ENCODE data around the gene FAM227B. TPM values are rescaled to one million over a fixed set of nuclear protein-coding genes. Genes with fewer than 3 reads are reported as not detected.

FAM227B gene, protein sequence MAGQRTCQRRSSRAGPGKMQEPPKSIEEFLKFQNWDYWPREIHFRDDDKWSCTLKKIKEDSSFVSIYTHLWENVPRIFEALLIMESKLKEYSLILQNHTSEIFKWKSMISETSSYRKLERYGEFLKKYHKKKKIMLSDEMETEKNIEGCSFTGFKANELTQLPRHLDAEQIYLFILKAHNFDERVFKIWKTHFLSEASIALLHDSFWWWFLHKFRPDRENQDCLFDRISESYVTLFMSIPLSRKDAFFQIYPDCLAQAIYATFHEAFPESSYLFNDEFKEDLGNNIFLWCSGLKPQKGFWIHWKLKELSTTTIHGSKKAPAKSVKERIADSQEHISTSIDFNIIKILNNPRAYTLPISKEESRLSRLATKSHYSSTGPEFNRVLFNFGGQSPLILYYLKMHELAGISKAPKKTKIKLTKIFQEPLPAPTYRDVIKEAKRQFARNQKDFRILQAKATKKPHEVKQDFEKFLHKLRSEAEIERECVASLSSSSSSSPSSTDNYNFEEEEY
- total RNA-seq: 3.8 and 5.8 TPM in 2 replicates

DNA sequence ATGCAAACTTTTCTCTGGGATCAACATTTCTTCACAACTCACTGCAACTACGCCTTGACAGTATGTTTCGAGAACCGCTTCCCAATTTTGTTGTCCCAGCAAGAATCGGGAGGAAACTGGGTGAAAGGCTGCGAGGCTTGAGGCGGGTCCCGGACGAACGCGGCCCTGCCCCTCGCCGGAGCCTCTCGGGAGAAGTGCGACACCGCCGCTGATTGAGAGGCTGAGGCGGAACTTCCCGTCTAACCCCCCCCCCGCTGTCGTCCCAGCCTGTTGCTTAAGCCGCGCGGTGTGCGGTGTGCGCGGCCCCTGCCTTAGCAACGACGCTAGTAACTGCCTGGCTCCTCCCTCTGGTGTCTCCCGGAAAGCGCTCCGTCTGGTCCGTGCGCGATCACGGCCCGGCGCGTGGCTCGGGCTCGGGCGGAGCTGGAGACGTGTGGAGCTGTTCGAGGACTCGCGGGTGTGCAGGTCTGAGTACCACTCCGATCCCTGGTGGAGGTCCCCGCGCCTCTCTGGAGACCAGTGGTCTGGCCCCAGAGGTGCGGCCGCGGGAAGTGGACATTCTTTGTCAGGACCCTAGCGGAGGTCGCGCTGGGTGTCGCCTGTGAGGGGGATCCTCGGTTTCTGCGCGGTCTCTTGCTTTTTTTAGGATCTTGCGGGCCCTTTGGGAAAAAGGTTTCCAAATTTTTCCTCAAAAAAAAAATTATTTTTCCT is at the start of gene FAM227B, which contains the start of gene DTWD1:
Gene FAM227B, minus strand, starts transcription at position 161 of the 711 bp plus-strand sequence. CDS start 5,647 bp downstream, outside the sequence.
Gene DTWD1, plus strand, starts transcription at position 391 of the 711 bp plus-strand sequence. CDS start 4,120 bp downstream, outside the sequence.

DNA sequence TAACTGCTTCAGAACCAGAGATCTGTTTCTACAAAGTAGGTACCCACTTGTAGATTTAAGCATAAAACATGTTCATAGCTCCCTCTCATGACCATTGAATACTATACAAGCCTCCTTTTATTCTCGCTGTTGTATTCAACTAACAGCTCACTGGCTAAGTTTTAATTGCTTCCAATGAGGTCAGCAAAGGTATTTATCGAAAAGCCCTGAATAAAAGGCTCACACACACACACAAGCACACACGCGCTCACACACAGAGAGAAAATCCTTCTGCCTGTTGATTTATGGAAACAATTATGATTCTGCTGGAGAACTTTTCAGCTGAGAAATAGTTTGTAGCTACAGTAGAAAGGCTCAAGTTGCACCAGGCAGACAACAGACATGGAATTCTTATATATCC is 197.6 kb downstream of the FAM227B start, which contains the start of gene FGF7:
Gene FGF7, plus strand, starts transcription at position 222 of the 400 bp plus-strand sequence. CDS start 1,056 bp downstream, outside the sequence.

Other genes with a start within 250 kb of the FAM227B start
- gene FGF7, start 197.6 kb downstream of the FAM227B start, total RNA-seq: 393 and 762 TPM in 2 replicates
- 31.9 and 41.8 TPM in 2 replicates for gene DTWD1, start 230 bp upstream of the FAM227B start, total RNA-seq

All from bronchial smooth muscle cell (primary cell).